GM18508 (cell line): Measurements from ENCODE around the gene TSPAN3.

Source experiments
- ATAC-seq: cut with Tn5 transposase; IDR thresholded peaks from one replicate; pipeline ENCODE4 v1.9.1; 2021; ENCODE audit warnings: moderate number of reproducible peaks; ENCODE audit not compliant: insufficient read depth, unreplicated experiment

TSPAN3 gene

DNA sequence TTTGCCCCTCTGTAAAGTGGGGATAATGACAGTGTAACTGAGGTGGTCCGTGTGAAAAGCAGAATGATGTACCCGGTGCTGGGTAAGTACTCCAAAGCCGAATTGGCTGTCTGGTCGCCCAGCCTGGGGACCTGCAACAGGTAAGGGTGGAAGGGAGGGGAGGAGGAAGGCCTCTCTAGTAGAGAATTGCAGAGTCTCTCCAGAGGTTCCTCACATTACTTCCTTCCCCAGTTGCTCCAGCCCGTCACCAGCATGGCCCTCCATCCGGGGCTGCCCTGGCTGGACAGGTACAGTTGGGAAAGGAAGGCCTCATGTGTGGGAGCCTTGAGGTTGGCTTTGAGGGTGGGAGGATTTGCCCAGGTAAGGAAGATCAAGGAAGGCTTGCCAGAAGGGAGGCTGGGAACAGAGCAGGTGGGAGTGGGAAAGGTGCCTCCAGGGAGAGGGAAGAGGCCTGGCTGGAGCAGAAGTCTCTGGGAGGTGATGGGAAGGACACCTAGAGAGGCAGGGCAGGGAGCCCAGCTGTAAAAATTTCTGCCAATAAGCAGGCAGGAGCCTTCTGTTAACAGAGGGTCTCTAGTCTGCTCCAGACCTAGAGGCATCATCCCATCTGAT is 77.7 kb downstream of the TSPAN3 start:
- no peak for ATAC-seq

DNA sequence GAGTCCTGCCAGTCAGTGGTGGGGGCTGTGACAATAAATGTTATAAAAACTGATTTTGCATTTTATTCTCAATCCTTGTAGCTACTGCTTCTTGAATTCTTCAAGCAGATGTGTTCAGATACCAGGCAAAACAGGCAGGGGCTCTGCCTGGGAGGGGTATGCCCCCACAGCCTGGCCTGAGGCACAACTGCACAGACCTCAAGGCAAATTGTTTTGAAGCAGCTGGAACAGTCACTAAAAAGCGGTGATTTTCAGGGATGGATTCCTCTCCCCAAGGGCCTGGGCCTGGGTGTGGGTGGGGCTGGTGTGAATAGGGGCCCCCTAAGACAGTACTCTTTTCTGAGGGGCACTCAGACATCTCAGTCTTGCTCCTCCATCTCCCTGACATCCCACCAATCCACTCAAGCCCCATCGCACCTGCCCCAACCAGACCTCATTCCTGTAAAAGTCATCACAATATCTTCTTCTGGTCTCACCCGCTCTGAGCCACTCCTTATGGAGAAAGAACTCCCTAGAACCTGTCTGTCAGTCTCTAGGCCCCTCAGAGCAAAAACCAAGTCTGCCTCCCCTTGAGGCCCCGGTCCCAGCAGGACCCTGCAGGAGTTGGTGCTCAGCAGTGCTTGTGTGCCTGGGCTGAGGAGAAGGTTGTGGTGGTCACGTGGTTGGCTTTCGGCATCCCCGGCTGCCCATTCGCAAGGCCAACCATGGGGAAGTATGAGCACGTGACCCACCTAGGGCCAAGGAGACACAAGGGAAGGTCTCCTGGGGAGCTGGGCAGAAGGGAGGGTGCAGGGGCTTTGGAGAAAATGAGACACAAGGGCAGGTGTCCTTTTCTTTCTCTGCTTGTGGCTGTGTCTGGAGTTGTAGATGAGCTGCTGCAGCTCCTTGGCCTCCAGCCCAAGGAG is 78.9 kb downstream of the TSPAN3 start:
- ATAC-seq = no peak
